A673 (cell line): Measurements from ENCODE around the gene CUL2.

Experiments used
- EZH2 ChIP-seq: fragments of 200-600 bp; sonication (generic); IDR thresholded peaks from 2 replicates; pipeline ENCODE4 v1.6.1; 2017; ENCODE audit warnings: borderline replicate concordance, low read depth, mild to moderate bottlenecking, mixed read lengths, antibody characterized with exemption, low read length; ENCODE audit not compliant: poor library complexity, severe bottlenecking
- TF ChIP-seq, protein P1 (sequence below): fragments of 300-800, 200-600 bp; sonication (generic); conservative IDR thresholded peaks from 2 replicates; pipeline ENCODE4 v1.5.1; 2017; ENCODE audit warnings: low read depth, mild to moderate bottlenecking, antibody characterized with exemption, low read length, moderate library complexity, mixed read lengths

DNA sequence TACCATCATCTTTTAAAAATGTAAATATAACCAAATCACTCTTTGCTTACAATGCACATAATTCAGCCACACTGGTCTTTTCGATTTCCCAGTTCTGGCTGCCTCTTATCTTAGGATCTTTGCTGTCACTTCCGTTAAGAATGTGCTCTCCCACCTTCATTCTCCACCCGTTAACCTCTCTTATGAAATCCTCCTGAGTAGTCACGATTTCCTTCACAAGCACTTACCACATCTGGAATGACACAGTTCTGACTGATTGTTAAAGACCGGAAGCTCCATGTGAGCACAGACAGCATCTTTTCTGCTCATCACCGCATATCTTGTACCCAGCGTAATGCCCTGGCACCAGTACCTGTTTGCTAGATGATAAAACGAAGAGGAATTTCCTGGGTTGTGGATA, 84.3 kb downstream of the CUL2 start:
- TF ChIP-seq, protein P1, sequence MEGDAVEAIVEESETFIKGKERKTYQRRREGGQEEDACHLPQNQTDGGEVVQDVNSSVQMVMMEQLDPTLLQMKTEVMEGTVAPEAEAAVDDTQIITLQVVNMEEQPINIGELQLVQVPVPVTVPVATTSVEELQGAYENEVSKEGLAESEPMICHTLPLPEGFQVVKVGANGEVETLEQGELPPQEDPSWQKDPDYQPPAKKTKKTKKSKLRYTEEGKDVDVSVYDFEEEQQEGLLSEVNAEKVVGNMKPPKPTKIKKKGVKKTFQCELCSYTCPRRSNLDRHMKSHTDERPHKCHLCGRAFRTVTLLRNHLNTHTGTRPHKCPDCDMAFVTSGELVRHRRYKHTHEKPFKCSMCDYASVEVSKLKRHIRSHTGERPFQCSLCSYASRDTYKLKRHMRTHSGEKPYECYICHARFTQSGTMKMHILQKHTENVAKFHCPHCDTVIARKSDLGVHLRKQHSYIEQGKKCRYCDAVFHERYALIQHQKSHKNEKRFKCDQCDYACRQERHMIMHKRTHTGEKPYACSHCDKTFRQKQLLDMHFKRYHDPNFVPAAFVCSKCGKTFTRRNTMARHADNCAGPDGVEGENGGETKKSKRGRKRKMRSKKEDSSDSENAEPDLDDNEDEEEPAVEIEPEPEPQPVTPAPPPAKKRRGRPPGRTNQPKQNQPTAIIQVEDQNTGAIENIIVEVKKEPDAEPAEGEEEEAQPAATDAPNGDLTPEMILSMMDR, result no peak
- no peak for TF ChIP-seq EZH2
